Upper lobe of left lung (tissue), 6 donors: ENCODE measurements around the gene PRTFDC1. TPM values are rescaled to one million over a fixed set of nuclear protein-coding genes. Genes with fewer than 3 reads are reported as not detected.

Source experiments
- ATAC-seq, 2 donors: fragments of 200-7000 bp; cut with Tn5 transposase; one replicate each; pipeline ENCODE4 v1.9.1; 2022; ENCODE audit warnings: mild to moderate bottlenecking in 2 of 2, moderate library complexity in 2 of 2; ENCODE audit not compliant: low FRiP score in 2 of 2
- DNase-seq, 2 donors: peaks; one replicate each; pipeline ENCODE4 v3.0.0-alpha.2; 2019 to 2020
- H3K27ac ChIP-seq, 4 donors: fragments of 200-600 bp; sonication (generic); one replicate each; pipeline ENCODE4 v1.5.1; 2016 to 2019
- H3K27me3 ChIP-seq, 4 donors: fragments of 200-600 bp; sonication (generic); one replicate each; pipeline ENCODE4 v1.5.1; 2017 to 2019
- H3K36me3 ChIP-seq, 4 donors: fragments of 200-600 bp; sonication (generic); one replicate each; pipeline ENCODE4 v1.5.1; 2016 to 2019
- H3K4me1 ChIP-seq, 4 donors: fragments of 200-600 bp; sonication (generic); one replicate each; pipeline ENCODE4 v1.5.1; 2018 to 2019
- H3K4me3 ChIP-seq, 4 donors: fragments of 200-600 bp; sonication (generic); one replicate each; pipeline ENCODE4 v1.5.1; 2017 to 2019; ENCODE audit warnings: mild to moderate bottlenecking in 2 of 4, moderate library complexity in 1 of 4
- H3K9me3 ChIP-seq, 4 donors: fragments of 200-600 bp; sonication (generic); one replicate each; pipeline ENCODE4 v1.5.1; 2018 to 2019
- CTCF ChIP-seq, 6 experiments: fragments of 450-650 bp in 4 of 6; fragments of 200-600 bp in 2 of 6; sonication (generic) in 2 of 6; IDR thresholded peaks; one replicate each; pipeline ENCODE4 v1.5.1; 2016 to 2019; ENCODE audit warnings: antibody characterized with exemption in 6 of 6
- EP300 ChIP-seq, 4 donors: sonication (generic); formaldehyde crosslinking; IDR thresholded peaks; one replicate each; pipeline ENCODE4 v1.5.1; 2017; ENCODE audit warnings: antibody characterized with exemption in 4 of 4, control low read depth in 2 of 4
- POLR2A ChIP-seq, 4 donors: fragments of 450-650 bp; IDR thresholded peaks; one replicate each; pipeline ENCODE4 v1.5.1; 2016 to 2017; ENCODE audit warnings: antibody characterized with exemption in 4 of 4, mild to moderate bottlenecking in 2 of 4
- POLR2AphosphoS5 ChIP-seq, 2 donors: sonication (generic); formaldehyde crosslinking; IDR thresholded peaks; one replicate each; pipeline ENCODE4 v1.5.1; 2017; ENCODE audit warnings: antibody characterized with exemption in 2 of 2
- WGBS, 2 donors: methylation state at CpG; one replicate each; pipeline ENCODE4 v1.1.5; 2017 to 2018; 5-methylcytosine and 5-hydroxymethylcytosine counted together
- total RNA-seq, 6 donors: library from RNA; depleted of rRNA in 4 of 6; stranded (reverse); fragments of >200 nt in 4 of 6; gene quantifications; one replicate each; pipeline versions ENCODE4 v1.1.0 to v1.2.1, GENCODE V29; 2016 to 2021
- donor health status: DM: no; HTN: no; CAD: no; lungs with moderate emphysema.
- donor health status: DM: no; HTN: yes; CAD: no; lungs with severe emphysema.

PRTFDC1 gene
- total RNA-seq, 6 donors from 2014 or later: 0.91 to 3.9 (median 2.3) TPM

- ATAC-seq (no peak), DNase-seq (no peak)
- peak overlapping the region in 1 of 4 donors; percentile 52 for H3K27ac ChIP-seq
- no peaks in the 10 kb centered on the region for H3K36me3 ChIP-seq
- H3K27me3 ChIP-seq: no peaks in the 10 kb centered on the region
- H3K4me1 ChIP-seq: peaks cover 0 to 7% (median 2%) of the 10 kb centered on the region in 4 donors
- H3K4me3 ChIP-seq: no peak overlapping the region
- no peaks in the 10 kb centered on the region for H3K9me3 ChIP-seq
- no peak for TF ChIP-seq POLR2A (IDR thresholded peaks at IDR 0.05)
- no peak for TF ChIP-seq CTCF (IDR thresholded peaks at IDR 0.05)
- no peak for TF ChIP-seq EP300 (IDR thresholded peaks at IDR 0.05)
- no peak for TF ChIP-seq POLR2AphosphoS5 (IDR thresholded peaks at IDR 0.05)
Measured at GRCh38 chr10:24874133-24874532, 78.3 kb downstream of the PRTFDC1 start.

DNA sequence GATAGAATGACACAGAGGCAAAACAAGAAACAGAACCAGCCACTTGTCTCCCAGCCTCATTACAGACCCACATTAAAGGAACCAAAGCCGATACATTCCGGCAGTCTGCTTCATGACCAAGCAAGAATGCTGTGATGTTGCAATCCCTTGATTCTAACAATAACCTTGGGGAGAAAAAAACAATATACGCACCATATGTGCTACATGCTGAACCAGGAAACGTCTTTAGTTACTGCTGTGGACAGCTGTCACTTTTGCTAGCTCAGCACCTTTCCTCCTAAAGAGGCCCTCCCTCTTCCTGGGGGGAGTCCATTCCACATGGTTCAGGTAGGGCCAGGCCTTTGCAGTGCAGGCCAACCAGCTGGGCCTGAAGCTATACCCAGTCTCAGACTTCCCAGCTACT lies 79.1 kb downstream of the PRTFDC1 start:
- no peaks in the 10 kb centered on the region for H3K36me3 ChIP-seq
- peak overlapping the region in 3 of 4 donors; percentile 30 to 52 (median 40) for H3K27ac ChIP-seq
- DNase-seq (no peak), ATAC-seq (peak; percentile 70 to 90)
- WGBS, 2 donors: 49 to 52% methylated on average over 4 of the region's 4 CpGs
- TF ChIP-seq POLR2A (IDR thresholded peaks at IDR 0.05): no peak
- peak in 1 of 2 donors; percentile 40 for TF ChIP-seq POLR2AphosphoS5 (IDR thresholded peaks at IDR 0.05)
- TF ChIP-seq EP300 (IDR thresholded peaks at IDR 0.05): no peak
- TF ChIP-seq CTCF (IDR thresholded peaks at IDR 0.05): no peak
- no peaks in the 10 kb centered on the region for H3K27me3 ChIP-seq
- H3K4me1 ChIP-seq: peaks cover 0 to 7% (median 2%) of the 10 kb centered on the region in 4 donors
- H3K4me3 ChIP-seq: no peak overlapping the region
- H3K9me3 ChIP-seq: no peaks in the 10 kb centered on the region

DNA sequence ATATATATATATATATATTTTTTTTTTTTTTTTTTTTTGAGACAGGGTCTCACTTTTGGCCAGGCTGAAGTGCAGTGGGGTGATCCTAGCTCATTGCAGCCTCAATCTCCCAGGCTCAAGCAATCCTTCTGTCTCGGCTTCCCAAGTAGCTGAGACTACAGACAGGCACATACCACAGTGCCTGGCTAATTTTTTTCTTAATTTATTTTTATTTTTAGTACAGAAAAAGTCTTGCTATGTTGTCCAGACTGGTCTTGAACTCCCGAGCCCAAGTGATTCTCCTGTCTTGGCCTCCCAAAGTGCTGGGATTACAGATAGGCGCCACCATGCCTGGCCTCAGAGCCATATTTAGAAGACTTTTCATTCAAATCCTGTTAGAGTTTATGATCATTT lies 79.6 kb downstream of the PRTFDC1 start:
- TF ChIP-seq POLR2AphosphoS5 (IDR thresholded peaks at IDR 0.05) (no peak), CTCF (IDR thresholded peaks at IDR 0.05) (no peak)
- Histone ChIP-seq H3K4me1 (peaks cover 0 to 7% (median 2%) of the 10 kb centered on the region in 4 donors), H3K4me3 (no peak overlapping the region), H3K27me3 (no peaks in the 10 kb centered on the region), H3K9me3 (no peaks in the 10 kb centered on the region), H3K27ac (peak overlapping the region; percentile 25 to 52 (median 35)), H3K36me3 (no peaks in the 10 kb centered on the region)
- no peak for DNase-seq
- ATAC-seq: no peak
- WGBS, 2 donors: 78 to 85% methylated on average over 3 of the region's 3 CpGs

DNA sequence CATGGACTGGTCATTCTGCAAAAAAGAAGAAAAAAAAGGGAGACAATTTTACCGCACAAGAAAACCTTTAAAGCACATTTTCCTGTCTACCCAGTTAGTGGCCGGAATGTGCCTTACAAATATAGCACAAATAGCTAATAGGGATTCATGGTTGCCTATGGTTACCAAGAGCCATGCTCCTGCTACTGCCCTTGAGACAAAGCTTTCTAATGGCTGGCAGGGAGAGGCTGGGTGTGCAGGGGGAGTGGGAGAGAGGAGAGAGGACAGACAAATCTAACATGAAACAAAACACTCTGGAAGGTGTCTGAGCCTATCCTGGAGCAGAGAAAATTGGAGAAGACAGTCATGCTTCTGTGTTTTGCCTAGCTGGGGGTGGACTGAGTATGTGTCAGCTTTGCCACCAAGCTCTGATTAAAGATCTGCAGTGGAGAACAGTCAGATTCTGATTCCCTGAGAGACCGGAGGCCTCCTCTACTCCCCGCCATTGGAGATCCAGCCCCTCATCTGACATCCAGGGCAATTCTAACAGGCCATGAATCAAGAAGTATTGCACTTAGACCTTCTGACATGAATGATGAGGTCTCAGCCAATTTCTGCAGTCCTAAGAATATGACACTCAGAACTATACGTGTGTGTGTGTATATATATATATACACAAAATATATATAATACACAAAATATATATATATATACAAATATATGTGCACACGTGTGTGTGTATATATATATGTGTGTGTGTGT lies 80.2 kb downstream of the PRTFDC1 start:
- Histone ChIP-seq H3K27me3 (no peaks in the 10 kb centered on the region), H3K4me3 (no peak overlapping the region), H3K4me1 (peaks cover 0 to 7% (median 2%) of the 10 kb centered on the region in 4 donors), H3K27ac (no peak overlapping the region), H3K9me3 (no peaks in the 10 kb centered on the region), H3K36me3 (no peaks in the 10 kb centered on the region)
- WGBS, 2 donors: 84 to 87% methylated on average over 6 of the region's 6 CpGs
- DNase-seq: no peak
- no peak for TF ChIP-seq CTCF (IDR thresholded peaks at IDR 0.05)
- no peak for ATAC-seq
